ENCODE data around the gene FBXO48.
"Not testable (repeated sequence)": the region's sequence is repeated elsewhere in the genome, so short reads cannot be mapped to it uniquely, and the experiment has no call there.

- TF ChIP-seq, protein P1, sequence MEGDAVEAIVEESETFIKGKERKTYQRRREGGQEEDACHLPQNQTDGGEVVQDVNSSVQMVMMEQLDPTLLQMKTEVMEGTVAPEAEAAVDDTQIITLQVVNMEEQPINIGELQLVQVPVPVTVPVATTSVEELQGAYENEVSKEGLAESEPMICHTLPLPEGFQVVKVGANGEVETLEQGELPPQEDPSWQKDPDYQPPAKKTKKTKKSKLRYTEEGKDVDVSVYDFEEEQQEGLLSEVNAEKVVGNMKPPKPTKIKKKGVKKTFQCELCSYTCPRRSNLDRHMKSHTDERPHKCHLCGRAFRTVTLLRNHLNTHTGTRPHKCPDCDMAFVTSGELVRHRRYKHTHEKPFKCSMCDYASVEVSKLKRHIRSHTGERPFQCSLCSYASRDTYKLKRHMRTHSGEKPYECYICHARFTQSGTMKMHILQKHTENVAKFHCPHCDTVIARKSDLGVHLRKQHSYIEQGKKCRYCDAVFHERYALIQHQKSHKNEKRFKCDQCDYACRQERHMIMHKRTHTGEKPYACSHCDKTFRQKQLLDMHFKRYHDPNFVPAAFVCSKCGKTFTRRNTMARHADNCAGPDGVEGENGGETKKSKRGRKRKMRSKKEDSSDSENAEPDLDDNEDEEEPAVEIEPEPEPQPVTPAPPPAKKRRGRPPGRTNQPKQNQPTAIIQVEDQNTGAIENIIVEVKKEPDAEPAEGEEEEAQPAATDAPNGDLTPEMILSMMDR (IDR thresholded peaks at IDR 0.05) = not testable (repeated sequence)
- TF ChIP-seq POLR2AphosphoS5 (IDR thresholded peaks at IDR 0.05; ENCODE audit: low read depth, low read length); SIN3A (IDR thresholded peaks at IDR 0.05; ENCODE audit: borderline replicate concordance, insufficient read depth, low read depth, low read length): not testable (repeated sequence)
Measured at GRCh38 chr2:68488605-68489004, 21.5 kb upstream of the FBXO48 start.

Data from Panc1 (cell line).